ENCODE measurements around the gene ATP8A2.

ATP8A2 gene

GRCh38 chr13:25905611-25906010 is 533.8 kb downstream of the ATP8A2 start:
- peaks cover 23% of the 10 kb centered on the region; the same call in 1 of the 2 replicates for H3K27me3 ChIP-seq (ENCODE audit: insufficient read depth, low read length)
- H3K9ac ChIP-seq (ENCODE audit: low read depth, low read length): no peak overlapping the region
- WGBS: 88% methylated on average over 5 of the region's 5 CpGs
- no peak overlapping the region for H3K27ac ChIP-seq (ENCODE audit: low read depth, low read length)
- H3K36me3 ChIP-seq (ENCODE audit: insufficient read depth, low read length): no peaks in the 10 kb centered on the region
- H3K4me1 ChIP-seq (ENCODE audit: insufficient read depth, low read length): peaks cover 33% of the 10 kb centered on the region
- no peaks in the 10 kb centered on the region for H3K9me3 ChIP-seq (ENCODE audit: insufficient read depth, low read depth, low read length)
- no peak overlapping the region for H3K4me3 ChIP-seq (ENCODE audit: low read length)

GRCh38 chr13:25906191-25906661 is 534.5 kb downstream of the ATP8A2 start:
- peaks cover 23% of the 10 kb centered on the region; the same call in 1 of the 2 replicates for H3K27me3 ChIP-seq (ENCODE audit: insufficient read depth, low read length)
- no peak overlapping the region for H3K4me3 ChIP-seq (ENCODE audit: low read length)
- H3K36me3 ChIP-seq (ENCODE audit: insufficient read depth, low read length): no peaks in the 10 kb centered on the region
- H3K9ac ChIP-seq (ENCODE audit: low read depth, low read length): no peak overlapping the region
- no peak overlapping the region for H3K27ac ChIP-seq (ENCODE audit: low read depth, low read length)
- no peaks in the 10 kb centered on the region for H3K9me3 ChIP-seq (ENCODE audit: insufficient read depth, low read depth, low read length)
- WGBS: 92% methylated on average over 7 of the region's 7 CpGs
- peaks cover 35% of the 10 kb centered on the region for H3K4me1 ChIP-seq (ENCODE audit: insufficient read depth, low read length)

GRCh38 chr13:25908366-25908765 is 536.6 kb downstream of the ATP8A2 start:
- H3K4me1 ChIP-seq (ENCODE audit: insufficient read depth, low read length): peaks cover 53% of the 10 kb centered on the region
- H3K27ac ChIP-seq (ENCODE audit: low read depth, low read length): no peak overlapping the region
- WGBS: 85% methylated on average over 4 of the region's 4 CpGs
- no peaks in the 10 kb centered on the region for H3K9me3 ChIP-seq (ENCODE audit: insufficient read depth, low read depth, low read length)
- no peak overlapping the region for H3K9ac ChIP-seq (ENCODE audit: low read depth, low read length)
- peaks cover 35% of the 10 kb centered on the region; the same call in 1 of the 2 replicates for H3K27me3 ChIP-seq (ENCODE audit: insufficient read depth, low read length)
- H3K36me3 ChIP-seq (ENCODE audit: insufficient read depth, low read length): no peaks in the 10 kb centered on the region
- no peak overlapping the region for H3K4me3 ChIP-seq (ENCODE audit: low read length)

GRCh38 chr13:25910243-25910642 is 538.5 kb downstream of the ATP8A2 start:
- Histone ChIP-seq H3K4me1 (ENCODE audit: insufficient read depth, low read length) (peaks cover 51% of the 10 kb centered on the region), H3K27me3 (ENCODE audit: insufficient read depth, low read length) (peaks cover 52% of the 10 kb centered on the region), H3K36me3 (ENCODE audit: insufficient read depth, low read length) (no peaks in the 10 kb centered on the region), H3K27ac (ENCODE audit: low read depth, low read length) (peak overlapping the region; percentile 76; the same call in 1 of the 2 replicates), H3K9ac (ENCODE audit: low read depth, low read length) (no peak overlapping the region), H3K9me3 (ENCODE audit: insufficient read depth, low read depth, low read length) (no peaks in the 10 kb centered on the region), H3K4me3 (ENCODE audit: low read length) (no peak overlapping the region)
- 68% methylated on average over 4 of the region's 4 CpGs for WGBS

- Histone ChIP-seq H3K4me3 (ENCODE audit: low read length) (peak overlapping the region; percentile 2; the same call in 1 of the 2 replicates), H3K9ac (ENCODE audit: low read depth, low read length) (peak overlapping the region; percentile 35; the same call in 1 of the 2 replicates), H3K4me1 (ENCODE audit: insufficient read depth, low read length) (peaks cover 56% of the 10 kb centered on the region), H3K27me3 (ENCODE audit: insufficient read depth, low read length) (peaks cover 50% of the 10 kb centered on the region), H3K9me3 (ENCODE audit: insufficient read depth, low read depth, low read length) (no peaks in the 10 kb centered on the region), H3K36me3 (ENCODE audit: insufficient read depth, low read length) (no peaks in the 10 kb centered on the region), H3K27ac (ENCODE audit: low read depth, low read length) (peak overlapping the region; percentile 90)
These were observed 539.2 kb downstream of the ATP8A2 start for GRCh38 chr13:25910991-25911419.

GRCh38 chr13:25912961-25913360 is 541.2 kb downstream of the ATP8A2 start:
- no peaks in the 10 kb centered on the region for H3K36me3 ChIP-seq (ENCODE audit: insufficient read depth, low read length)
- 82% methylated on average over 4 of the region's 4 CpGs for WGBS
- H3K27me3 ChIP-seq (ENCODE audit: insufficient read depth, low read length): peaks cover 59% of the 10 kb centered on the region
- H3K27ac ChIP-seq (ENCODE audit: low read depth, low read length): no peak overlapping the region
- no peak overlapping the region for H3K9ac ChIP-seq (ENCODE audit: low read depth, low read length)
- no peaks in the 10 kb centered on the region for H3K9me3 ChIP-seq (ENCODE audit: insufficient read depth, low read depth, low read length)
- peaks cover 56% of the 10 kb centered on the region for H3K4me1 ChIP-seq (ENCODE audit: insufficient read depth, low read length)
- no peak overlapping the region for H3K4me3 ChIP-seq (ENCODE audit: low read length)

GRCh38 chr13:25915840-25916518 is 544.2 kb downstream of the ATP8A2 start:
- peaks cover 28% of the 10 kb centered on the region for H3K4me1 ChIP-seq (ENCODE audit: insufficient read depth, low read length)
- WGBS: 89% methylated on average over 11 of the region's 12 CpGs
- H3K27me3 ChIP-seq (ENCODE audit: insufficient read depth, low read length): peaks cover 49% of the 10 kb centered on the region
- no peaks in the 10 kb centered on the region for H3K9me3 ChIP-seq (ENCODE audit: insufficient read depth, low read depth, low read length)
- no peak overlapping the region for H3K9ac ChIP-seq (ENCODE audit: low read depth, low read length)
- H3K4me3 ChIP-seq (ENCODE audit: low read length): no peak overlapping the region
- no peaks in the 10 kb centered on the region for H3K36me3 ChIP-seq (ENCODE audit: insufficient read depth, low read length)
- H3K27ac ChIP-seq (ENCODE audit: low read depth, low read length): no peak overlapping the region

- Histone ChIP-seq H3K36me3 (ENCODE audit: insufficient read depth, low read length) (no peaks in the 10 kb centered on the region), H3K9ac (ENCODE audit: low read depth, low read length) (no peak overlapping the region), H3K9me3 (ENCODE audit: insufficient read depth, low read depth, low read length) (no peaks in the 10 kb centered on the region), H3K4me1 (ENCODE audit: insufficient read depth, low read length) (peaks cover 17% of the 10 kb centered on the region; the same call in 1 of the 2 replicates), H3K4me3 (ENCODE audit: low read length) (no peak overlapping the region), H3K27ac (ENCODE audit: low read depth, low read length) (no peak overlapping the region), H3K27me3 (ENCODE audit: insufficient read depth, low read length) (peaks cover 18% of the 10 kb centered on the region; the same call in 1 of the 2 replicates)
- WGBS: 94% methylated on average over 4 of the region's 4 CpGs
These were observed 548.5 kb downstream of the ATP8A2 start for GRCh38 chr13:25920277-25920676.

- Histone ChIP-seq H3K27ac (ENCODE audit: low read depth, low read length) (no peak overlapping the region), H3K36me3 (ENCODE audit: insufficient read depth, low read length) (no peaks in the 10 kb centered on the region), H3K9ac (ENCODE audit: low read depth, low read length) (no peak overlapping the region), H3K4me1 (ENCODE audit: insufficient read depth, low read length) (peaks cover 12% of the 10 kb centered on the region; the same call in 1 of the 2 replicates), H3K9me3 (ENCODE audit: insufficient read depth, low read depth, low read length) (no peaks in the 10 kb centered on the region), H3K27me3 (ENCODE audit: insufficient read depth, low read length) (peaks cover 13% of the 10 kb centered on the region; the same call in 1 of the 2 replicates), H3K4me3 (ENCODE audit: low read length) (no peak overlapping the region)
- 90% methylated on average over 4 of the region's 4 CpGs for WGBS
These were observed 549.2 kb downstream of the ATP8A2 start for GRCh38 chr13:25920931-25921330.

GRCh38 chr13:25922376-25922775 is 550.6 kb downstream of the ATP8A2 start:
- Histone ChIP-seq H3K9me3 (ENCODE audit: insufficient read depth, low read depth, low read length) (no peaks in the 10 kb centered on the region), H3K27ac (ENCODE audit: low read depth, low read length) (no peak overlapping the region), H3K9ac (ENCODE audit: low read depth, low read length) (no peak overlapping the region), H3K36me3 (ENCODE audit: insufficient read depth, low read length) (no peaks in the 10 kb centered on the region), H3K27me3 (ENCODE audit: insufficient read depth, low read length) (peaks cover under 1% of the 10 kb centered on the region; the same call in 1 of the 2 replicates), H3K4me3 (ENCODE audit: low read length) (no peak overlapping the region), H3K4me1 (ENCODE audit: insufficient read depth, low read length) (peaks cover 14% of the 10 kb centered on the region; the same call in 1 of the 2 replicates)
- WGBS: 83% methylated on average over 9 of the region's 9 CpGs

GRCh38 chr13:25923217-25924085 is 551.7 kb downstream of the ATP8A2 start:
- Histone ChIP-seq H3K27me3 (ENCODE audit: insufficient read depth, low read length) (no peaks in the 10 kb centered on the region), H3K4me1 (ENCODE audit: insufficient read depth, low read length) (peaks cover 24% of the 10 kb centered on the region), H3K4me3 (ENCODE audit: low read length) (no peak overlapping the region), H3K9me3 (ENCODE audit: insufficient read depth, low read depth, low read length) (no peaks in the 10 kb centered on the region), H3K9ac (ENCODE audit: low read depth, low read length) (no peak overlapping the region), H3K36me3 (ENCODE audit: insufficient read depth, low read length) (no peaks in the 10 kb centered on the region), H3K27ac (ENCODE audit: low read depth, low read length) (no peak overlapping the region)
- WGBS: 93% methylated on average over 5 of the region's 5 CpGs
